Retinal pigment epithelial cell (primary cell): Measurements from ENCODE around the gene DNAJC5.

Source experiments
- DNase-seq: peaks from one replicate; pipeline ENCODE4 v3.0.0-alpha.2; 2010; ENCODE audit warnings: low read depth
- H3K4me3 ChIP-seq: 2 replicates; pipeline ENCODE4 v1.5.1; 2011; ENCODE audit warnings: mild to moderate bottlenecking, low read length, control low read depth, moderate library complexity
- CTCF ChIP-seq: conservative IDR thresholded peaks from 2 replicates; pipeline ENCODE4 v1.5.1; 2011; ENCODE audit warnings: low read depth, low read length, control low read depth, inconsistent platforms

DNAJC5 gene

GRCh38 chr20:63883201-63883593, 11.7 kb upstream of the DNAJC5 start:
- TF ChIP-seq CTCF = no peak
- DNase-seq = no peak
- H3K4me3 ChIP-seq = no peak overlapping the region

GRCh38 chr20:63884506-63885263, 10.2 kb upstream of the DNAJC5 start:
- H3K4me3 ChIP-seq = no peak overlapping the region
- TF ChIP-seq CTCF = no peak
- no peak for DNase-seq

- TF ChIP-seq CTCF = no peak
- no peak overlapping the region for H3K4me3 ChIP-seq
- DNase-seq = no peak
Measured at GRCh38 chr20:63885264-63886053, 9.5 kb upstream of the DNAJC5 start.

- no peak for TF ChIP-seq CTCF
- DNase-seq = no peak
- H3K4me3 ChIP-seq = no peak overlapping the region
Measured at GRCh38 chr20:63886054-63886419, 8.9 kb upstream of the DNAJC5 start.

- TF ChIP-seq CTCF = no peak
- H3K4me3 ChIP-seq = no peak overlapping the region
- DNase-seq = no peak
Measured at GRCh38 chr20:63886921-63887320, 8.0 kb upstream of the DNAJC5 start.

- H3K4me3 ChIP-seq = no peak overlapping the region
- no peak for DNase-seq
Measured at GRCh38 chr20:63889241-63890200, 5.4 kb upstream of the DNAJC5 start.

More at GRCh38 chr20:63889241-63890200, 5.4 kb upstream of the DNAJC5 start:
- no peak for TF ChIP-seq CTCF
